GM18520 (cell line): ENCODE measurements around the gene GNG7.
"Not testable (repeated sequence)": the region's sequence is repeated elsewhere in the genome, so short reads cannot be mapped to it uniquely, and the experiment has no call there.

Source experiments
- ATAC-seq: cut with Tn5 transposase; IDR thresholded peaks from one replicate; pipeline ENCODE4 v1.9.1; 2021; ENCODE audit not compliant: unreplicated experiment

Gene GNG7

GRCh38 chr19:2542341-2543069 lies 160.0 kb downstream of the GNG7 start:
- no peak for ATAC-seq

GRCh38 chr19:2540646-2541454 lies 161.6 kb downstream of the GNG7 start:
- no peak for ATAC-seq

GRCh38 chr19:2540251-2540645 lies 162.2 kb downstream of the GNG7 start:
- no peak for ATAC-seq

GRCh38 chr19:2538096-2538757 lies 164.3 kb downstream of the GNG7 start:
- ATAC-seq: no peak

GRCh38 chr19:2537584-2537983 lies 164.9 kb downstream of the GNG7 start:
- ATAC-seq: not testable (repeated sequence)

GRCh38 chr19:2536461-2536860 lies 166.0 kb downstream of the GNG7 start:
- ATAC-seq: no peak

- ATAC-seq: no peak
Observed at GRCh38 chr19:2534423-2535013, 168.0 kb downstream of the GNG7 start.

- ATAC-seq: no peak
Observed at GRCh38 chr19:2533686-2534422, 168.6 kb downstream of the GNG7 start.

GRCh38 chr19:2533072-2533425 lies 169.4 kb downstream of the GNG7 start:
- no peak for ATAC-seq

GRCh38 chr19:2532252-2533071 lies 170.0 kb downstream of the GNG7 start:
- no peak for ATAC-seq

GRCh38 chr19:2529942-2530341 lies 172.6 kb downstream of the GNG7 start:
- ATAC-seq: not testable (repeated sequence)

GRCh38 chr19:2529473-2529918 lies 173.0 kb downstream of the GNG7 start:
- no peak for ATAC-seq

- no peak for ATAC-seq
Observed at GRCh38 chr19:2528675-2529101, 173.8 kb downstream of the GNG7 start.

GRCh38 chr19:2527686-2528085 lies 174.8 kb downstream of the GNG7 start:
- ATAC-seq: no peak

GRCh38 chr19:2527171-2527570 lies 175.3 kb downstream of the GNG7 start:
- ATAC-seq: no peak

GRCh38 chr19:2524840-2525723 lies 177.4 kb downstream of the GNG7 start:
- ATAC-seq: no peak

- ATAC-seq: no peak
Observed at GRCh38 chr19:2524361-2524839, 178.1 kb downstream of the GNG7 start.

- ATAC-seq: no peak
Observed at GRCh38 chr19:2523630-2524311, 178.7 kb downstream of the GNG7 start.
